PC-3 (cell line): Measurements from ENCODE around the gene PIGC.

Experiments used
- EZH2 ChIP-seq: fragments of 300-600 bp; sonication (generic); IDR thresholded peaks from one replicate; pipeline ENCODE4 v1.6.1; 2017; ENCODE audit warnings: antibody characterized with exemption, mild to moderate bottlenecking, low read length; ENCODE audit not compliant: unreplicated experiment
- TF ChIP-seq, protein P1 (sequence below): fragments of 300-600 bp; sonication (generic); conservative IDR thresholded peaks from 2 replicates; pipeline ENCODE4 v1.5.1; 2017; ENCODE audit warnings: antibody characterized with exemption, low read depth, mild to moderate bottlenecking, low read length

- TF ChIP-seq, protein P1, sequence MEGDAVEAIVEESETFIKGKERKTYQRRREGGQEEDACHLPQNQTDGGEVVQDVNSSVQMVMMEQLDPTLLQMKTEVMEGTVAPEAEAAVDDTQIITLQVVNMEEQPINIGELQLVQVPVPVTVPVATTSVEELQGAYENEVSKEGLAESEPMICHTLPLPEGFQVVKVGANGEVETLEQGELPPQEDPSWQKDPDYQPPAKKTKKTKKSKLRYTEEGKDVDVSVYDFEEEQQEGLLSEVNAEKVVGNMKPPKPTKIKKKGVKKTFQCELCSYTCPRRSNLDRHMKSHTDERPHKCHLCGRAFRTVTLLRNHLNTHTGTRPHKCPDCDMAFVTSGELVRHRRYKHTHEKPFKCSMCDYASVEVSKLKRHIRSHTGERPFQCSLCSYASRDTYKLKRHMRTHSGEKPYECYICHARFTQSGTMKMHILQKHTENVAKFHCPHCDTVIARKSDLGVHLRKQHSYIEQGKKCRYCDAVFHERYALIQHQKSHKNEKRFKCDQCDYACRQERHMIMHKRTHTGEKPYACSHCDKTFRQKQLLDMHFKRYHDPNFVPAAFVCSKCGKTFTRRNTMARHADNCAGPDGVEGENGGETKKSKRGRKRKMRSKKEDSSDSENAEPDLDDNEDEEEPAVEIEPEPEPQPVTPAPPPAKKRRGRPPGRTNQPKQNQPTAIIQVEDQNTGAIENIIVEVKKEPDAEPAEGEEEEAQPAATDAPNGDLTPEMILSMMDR: no peak
- TF ChIP-seq EZH2: no peak
Observed at GRCh38 chr1:172470149-172470548, 26.3 kb upstream of the PIGC start.
